ENCODE measurements around the gene SLC7A5.
"Not testable (repeated sequence)": the region's sequence is repeated elsewhere in the genome, so short reads cannot be mapped to it uniquely, and the experiment has no call there.

SLC7A5 gene

DNA sequence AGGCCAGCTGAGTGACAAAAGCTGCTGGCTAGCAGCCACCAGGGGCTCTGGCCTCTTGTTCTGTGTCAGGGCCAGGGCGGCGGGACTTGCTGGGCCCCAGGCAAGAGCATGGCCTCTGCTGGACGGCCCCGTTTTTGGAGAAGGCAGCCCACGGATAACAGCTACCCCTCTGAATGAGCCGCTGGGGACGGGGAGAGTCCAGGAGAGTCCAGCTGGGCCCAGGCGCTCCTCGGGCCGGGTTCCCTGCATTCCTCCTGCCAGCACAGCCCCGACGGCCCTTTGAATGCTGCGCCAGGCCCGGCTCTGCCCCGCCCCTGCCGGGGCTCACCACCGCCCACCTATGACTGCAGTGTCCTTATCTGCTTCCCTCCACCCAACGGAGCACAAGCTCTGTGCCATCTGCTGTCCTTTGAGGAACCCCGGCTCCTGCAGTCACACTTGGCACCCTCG is 33.4 kb downstream of the SLC7A5 start:
- in situ Hi-C loops (cut with HindIII; ENCODE audit: low sequenced_read_pairs): no loop called here

DNA sequence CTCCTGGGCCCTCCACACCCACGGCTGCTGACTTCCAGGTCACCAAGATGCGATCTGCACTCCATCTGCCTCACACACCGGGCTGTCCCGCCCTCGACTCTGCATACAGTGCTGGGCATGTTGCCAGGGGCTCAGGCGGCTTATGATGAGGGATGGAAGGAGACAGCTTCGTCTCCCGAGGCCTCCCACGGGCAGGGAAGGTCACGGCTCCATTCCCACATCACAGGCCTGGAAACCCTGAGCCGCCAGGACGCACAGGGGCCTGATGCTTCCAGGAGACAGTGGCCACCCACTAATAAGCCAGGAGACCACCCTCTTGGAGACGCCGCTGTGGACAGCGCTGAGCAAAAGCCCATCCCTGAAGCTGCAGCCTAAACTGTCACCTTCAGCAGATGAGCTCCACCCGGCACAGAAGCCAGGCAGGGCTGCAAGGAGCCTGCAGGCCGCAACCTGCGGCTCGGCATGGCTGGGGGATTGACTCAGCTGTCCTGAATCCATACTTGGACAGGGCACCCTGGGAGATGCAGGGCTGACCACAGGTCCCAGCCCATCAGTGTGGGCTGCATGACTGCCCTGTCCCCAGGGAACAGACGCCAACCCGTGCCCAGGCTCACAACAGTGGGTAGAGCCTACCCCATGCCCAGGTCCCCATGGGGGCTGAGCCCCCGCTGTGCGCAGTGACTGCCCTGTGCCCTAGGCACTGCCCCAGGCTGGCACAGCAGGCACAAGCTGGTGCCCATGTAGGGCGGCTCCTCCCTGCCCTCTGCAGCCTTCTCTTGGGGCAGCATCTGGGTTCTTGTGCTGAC is 34.4 kb downstream of the SLC7A5 start:
- in situ Hi-C loops (cut with HindIII; ENCODE audit: low sequenced_read_pairs): no loop called here

GRCh38 chr16:87834005-87834667 is 35.2 kb downstream of the SLC7A5 start:
- in situ Hi-C loops (cut with HindIII; ENCODE audit: low sequenced_read_pairs): no loop called here

GRCh38 chr16:87833548-87833947 is 35.8 kb downstream of the SLC7A5 start:
- in situ Hi-C loops (cut with HindIII; ENCODE audit: low sequenced_read_pairs): no loop called here

GRCh38 chr16:87832741-87833502 is 36.4 kb downstream of the SLC7A5 start:
- in situ Hi-C loops (cut with HindIII; ENCODE audit: low sequenced_read_pairs): no loop called here

DNA sequence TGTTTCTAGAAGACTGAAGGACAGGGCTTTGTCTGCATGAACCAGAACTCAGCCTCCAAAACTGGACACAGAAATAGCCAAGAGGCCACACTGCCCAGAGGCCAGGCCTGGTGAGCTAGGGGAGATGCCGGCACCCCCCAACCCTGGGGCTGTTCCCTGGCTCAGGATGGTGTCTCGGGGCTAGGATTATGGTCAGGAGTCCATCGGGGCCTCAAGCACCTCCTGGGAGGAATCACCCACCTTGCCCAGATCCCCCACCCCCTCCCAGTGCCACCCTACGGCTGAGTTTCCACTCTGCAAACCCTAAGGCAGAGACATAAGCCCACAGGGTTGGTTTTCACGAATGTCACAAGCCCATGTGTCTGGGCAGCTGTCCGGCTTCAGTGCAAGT is 37.2 kb downstream of the SLC7A5 start:
- in situ Hi-C loops (cut with HindIII; ENCODE audit: low sequenced_read_pairs): no loop called here

GRCh38 chr16:87831421-87832136 is 37.7 kb downstream of the SLC7A5 start:
- in situ Hi-C loops (cut with HindIII; ENCODE audit: low sequenced_read_pairs): no loop called here

- in situ Hi-C loops (cut with HindIII; ENCODE audit: low sequenced_read_pairs): no loop called here
Observed at GRCh38 chr16:87830673-87831420, 38.5 kb downstream of the SLC7A5 start.

GRCh38 chr16:87829988-87830672 is 39.2 kb downstream of the SLC7A5 start:
- in situ Hi-C loops (cut with HindIII; ENCODE audit: low sequenced_read_pairs): no loop called here

GRCh38 chr16:87829622-87829980 is 39.7 kb downstream of the SLC7A5 start:
- in situ Hi-C loops (cut with HindIII; ENCODE audit: low sequenced_read_pairs): no loop called here

DNA sequence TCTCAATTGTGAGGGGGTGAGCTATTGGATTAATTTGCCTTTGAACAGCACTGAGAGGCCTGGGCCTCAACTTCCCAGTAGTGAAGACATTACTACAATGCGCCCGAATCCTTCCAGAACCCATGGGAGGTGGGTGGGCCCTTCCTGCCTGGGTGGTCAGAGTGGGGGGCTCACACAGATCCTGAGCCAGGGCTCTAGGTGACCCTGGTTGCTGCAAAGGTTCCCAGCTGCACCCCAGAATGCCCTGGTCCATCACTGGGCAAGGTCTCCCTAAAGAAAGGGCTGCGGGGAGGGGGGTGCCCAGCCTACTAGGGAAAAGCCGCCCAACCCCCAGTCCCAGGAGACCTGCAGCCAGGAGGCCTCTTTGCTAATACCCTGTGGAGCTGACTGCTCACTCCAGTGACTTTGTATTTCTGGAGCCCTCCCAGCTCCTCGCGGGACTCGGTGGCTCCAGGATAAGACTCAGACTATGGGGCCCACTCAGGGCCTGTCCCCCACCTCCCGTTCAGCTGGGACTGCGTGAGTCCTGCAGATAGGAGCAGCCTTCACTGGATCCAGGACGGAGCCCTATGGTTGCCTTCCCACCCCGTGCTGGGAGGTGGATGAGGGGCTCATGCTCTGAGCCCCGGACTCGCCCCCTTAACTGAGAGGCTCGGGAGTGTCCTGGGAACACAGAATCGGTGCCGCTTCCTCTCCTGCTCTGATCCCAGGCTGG is 40.2 kb downstream of the SLC7A5 start:
- in situ Hi-C loops (cut with HindIII; ENCODE audit: low sequenced_read_pairs): no loop called here

DNA sequence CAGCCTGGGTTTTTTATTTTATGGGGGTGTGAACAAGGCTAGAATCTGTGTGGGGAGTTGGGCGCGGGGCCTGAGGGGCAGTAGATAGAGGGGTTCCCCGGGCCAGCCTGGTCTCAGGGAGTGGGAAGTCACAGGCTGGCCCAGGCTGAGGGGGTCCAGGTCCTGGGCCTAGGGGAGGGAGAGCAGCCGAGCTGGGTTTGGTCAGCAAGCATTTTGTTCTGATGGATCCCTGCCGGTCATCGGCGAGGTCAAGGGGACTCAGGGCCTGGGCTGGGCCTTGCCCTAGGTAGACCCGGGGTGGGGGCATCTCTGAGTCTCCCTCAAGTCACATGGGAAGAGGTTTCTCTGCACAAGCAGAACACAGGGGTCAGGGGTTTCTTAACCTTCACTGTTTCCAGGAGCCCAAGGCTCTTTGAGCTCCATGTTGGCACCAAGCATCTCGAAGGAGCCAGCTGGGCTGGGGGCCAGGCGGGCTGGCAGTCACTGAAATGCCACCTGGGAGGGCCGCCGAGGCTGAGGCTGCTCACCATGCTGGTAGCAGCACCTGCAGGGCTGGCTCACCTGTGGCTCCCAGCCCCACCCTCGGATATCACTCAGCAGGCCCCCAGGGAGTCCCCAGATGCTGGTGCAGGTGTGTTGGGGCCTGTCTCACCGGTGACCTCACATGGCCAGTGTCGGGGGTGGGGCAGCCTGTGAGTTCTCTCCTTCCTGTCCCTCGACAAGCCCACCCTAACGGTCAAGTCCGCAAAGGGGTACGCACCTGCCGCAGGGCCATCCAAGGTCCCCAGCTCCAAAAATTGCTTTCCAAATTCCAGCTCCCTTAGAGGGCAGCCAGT is 41.0 kb downstream of the SLC7A5 start:
- in situ Hi-C loops (cut with HindIII; ENCODE audit: low sequenced_read_pairs): no loop called here

GRCh38 chr16:87827588-87827915 is 41.8 kb downstream of the SLC7A5 start:
- in situ Hi-C loops (cut with HindIII; ENCODE audit: low sequenced_read_pairs): not testable (repeated sequence)

GRCh38 chr16:87826798-87827587 is 42.3 kb downstream of the SLC7A5 start:
- in situ Hi-C loops (cut with HindIII; ENCODE audit: low sequenced_read_pairs): no loop called here

- in situ Hi-C loops (cut with HindIII; ENCODE audit: low sequenced_read_pairs): not testable (repeated sequence)
Observed at GRCh38 chr16:87826407-87826797, 42.9 kb downstream of the SLC7A5 start.

DNA sequence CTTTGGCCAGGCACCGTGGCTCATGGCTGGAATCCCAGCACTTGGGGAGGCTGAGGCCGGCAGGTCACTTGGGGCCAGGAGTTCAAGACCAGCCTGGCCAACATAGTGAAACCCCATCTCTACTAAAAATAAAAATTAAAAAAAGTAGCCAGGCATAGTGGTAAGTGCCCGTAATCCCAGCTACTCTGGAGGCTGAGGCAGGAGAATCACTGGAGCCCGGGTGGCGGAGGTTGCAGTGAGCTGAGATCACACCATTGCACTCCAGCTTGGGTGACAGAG is 43.5 kb downstream of the SLC7A5 start:
- in situ Hi-C loops (cut with HindIII; ENCODE audit: low sequenced_read_pairs): not testable (repeated sequence)

GRCh38 chr16:87824991-87825841 is 44.1 kb downstream of the SLC7A5 start:
- in situ Hi-C loops (cut with HindIII; ENCODE audit: low sequenced_read_pairs): no loop called here
